Endodermal cell (in vitro differentiated cells): ENCODE results near the gene CPT1A. TPM values are rescaled to one million over a fixed set of nuclear protein-coding genes. Genes with fewer than 3 reads are reported as not detected.

Source experiments
- DNase-seq: peaks from one replicate; pipeline ENCODE4 v3.0.0-alpha.2; 2017
- H3K27ac ChIP-seq: 2 replicates; pipeline ENCODE4 v1.5.1; 2013; ENCODE audit warnings: mild to moderate bottlenecking, low read depth, low read length, moderate library complexity
- H3K27me3 ChIP-seq: 2 replicates; pipeline ENCODE4 v1.6.1; 2013; ENCODE audit warnings: mild to moderate bottlenecking, low read length, moderate library complexity; ENCODE audit not compliant: insufficient read depth, control insufficient read depth, poor library complexity, severe bottlenecking
- H3K36me3 ChIP-seq: 2 replicates; pipeline ENCODE4 v1.7.0; 2013; ENCODE audit warnings: mild to moderate bottlenecking, low read length, moderate library complexity; ENCODE audit not compliant: control insufficient read depth, insufficient read depth
- H3K4me1 ChIP-seq: one replicate; pipeline ENCODE4 v1.7.0; 2013; ENCODE audit warnings: low read length; ENCODE audit not compliant: control insufficient read depth, insufficient read depth
- H3K4me3 ChIP-seq: 2 replicates; pipeline ENCODE4 v1.5.1; 2013; ENCODE audit warnings: mild to moderate bottlenecking, low read length, moderate library complexity
- H3K9ac ChIP-seq: 2 replicates; pipeline ENCODE4 v1.6.1; 2013; ENCODE audit warnings: mild to moderate bottlenecking, low read length, moderate library complexity; ENCODE audit not compliant: poor library complexity, severe bottlenecking; ENCODE audit errors: extremely low read depth
- H3K9me3 ChIP-seq: 2 replicates; pipeline ENCODE4 v1.6.1; 2013; ENCODE audit warnings: mild to moderate bottlenecking, low read length, moderate library complexity; ENCODE audit not compliant: control insufficient read depth
- H3K27ac Mint-ChIP-seq: 2 replicates; pipeline ENCODE4 v1.8.0; 2020; ENCODE audit warnings: mixed read lengths
- H3K27me3 Mint-ChIP-seq: 2 replicates; pipeline ENCODE4 v1.8.0; 2021; ENCODE audit warnings: mild to moderate bottlenecking, mixed read lengths; ENCODE audit not compliant: insufficient read depth
- H3K36me3 Mint-ChIP-seq: 2 replicates; pipeline ENCODE4 v1.8.0; 2020; ENCODE audit warnings: low read depth, mixed read lengths
- H3K4me1 Mint-ChIP-seq: 2 replicates; pipeline ENCODE4 v1.8.0; 2020; ENCODE audit warnings: mixed read lengths
- H3K4me3 Mint-ChIP-seq: 2 replicates; pipeline ENCODE4 v1.8.0; 2020; ENCODE audit warnings: mild to moderate bottlenecking, moderate library complexity, mixed read lengths
- H3K9me3 Mint-ChIP-seq: 2 replicates; pipeline ENCODE4 v1.8.0; 2020; ENCODE audit warnings: mild to moderate bottlenecking, mixed read lengths
- WGBS, 2 experiments: methylation state at CpG; one replicate each; pipeline versions ENCODE4 v1.1.5 to v1.1.7; 2013; ENCODE audit warnings: missing lambda C conversion rate in 2 of 2, mixed read lengths in 1 of 2; ENCODE audit not compliant: insufficient coverage in 1 of 2, insufficient read length in 1 of 2; 5-methylcytosine and 5-hydroxymethylcytosine counted together
- total RNA-seq, 2 donors: library from RNA; stranded (reverse); fragmentation: NEBNext Ultra II Directional in 1 of 2; extraction: Animal tissue kit (Norgen Biotek cat#: 25700) in 1 of 2; gene quantifications; 2 replicates in 1 of 2; 3 replicates in 1 of 2; pipeline ENCODE4 v1.2.1, GENCODE V29; 2021
- TF ChIP-seq, protein P1 (sequence below): fragments of 200-600 bp; sonication (generic); conservative IDR thresholded peaks from 2 replicates; pipeline ENCODE4 v1.5.0; 2021; ENCODE audit warnings: antibody characterized with exemption, mild to moderate bottlenecking

Gene CPT1A
- total RNA-seq, 2 donors from 2014 or later = 3.3 to 7.3 TPM

DNA sequence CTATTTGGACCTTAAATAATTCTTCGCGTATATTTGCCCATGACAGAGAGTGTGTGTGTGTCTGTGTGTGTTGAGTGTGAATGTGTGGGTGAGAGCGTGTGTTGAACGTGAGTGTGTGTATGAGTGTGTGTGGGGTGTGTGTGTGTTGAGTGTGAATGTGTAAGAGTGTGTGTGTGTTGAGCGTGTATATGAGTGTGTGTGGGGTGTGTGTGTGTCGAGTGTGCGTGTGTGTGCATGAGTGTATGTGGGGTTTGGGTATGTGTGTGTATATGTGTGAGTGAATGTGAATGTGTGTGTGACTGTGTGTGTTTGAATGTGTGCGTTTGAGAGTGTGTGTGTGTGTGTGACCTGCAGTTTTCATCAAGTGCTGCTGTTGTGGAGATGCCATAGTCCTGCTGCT is 130.6 kb downstream of the CPT1A start:
- peaks cover 2% of the 10 kb centered on the region for H3K4me1 ChIP-seq
- Mint-ChIP-seq H3K9me3 (no peaks in the 10 kb centered on the region), H3K36me3 (no peaks in the 10 kb centered on the region), H3K27ac (no peak overlapping the region), H3K27me3 (no peaks in the 10 kb centered on the region), H3K4me1 (peaks cover 12% of the 10 kb centered on the region), H3K4me3 (no peak overlapping the region)
- WGBS, 2 experiments = 91 to 93% methylated on average over 6 to 8 of the region's 8 CpGs
- H3K4me3 ChIP-seq = no peak overlapping the region
- H3K9ac ChIP-seq = no peak overlapping the region
- no peaks in the 10 kb centered on the region for H3K27me3 ChIP-seq
- no peak overlapping the region for H3K27ac ChIP-seq
- H3K9me3 ChIP-seq = no peaks in the 10 kb centered on the region
- no peaks in the 10 kb centered on the region for H3K36me3 ChIP-seq
- no peak for DNase-seq
- TF ChIP-seq, protein P1, sequence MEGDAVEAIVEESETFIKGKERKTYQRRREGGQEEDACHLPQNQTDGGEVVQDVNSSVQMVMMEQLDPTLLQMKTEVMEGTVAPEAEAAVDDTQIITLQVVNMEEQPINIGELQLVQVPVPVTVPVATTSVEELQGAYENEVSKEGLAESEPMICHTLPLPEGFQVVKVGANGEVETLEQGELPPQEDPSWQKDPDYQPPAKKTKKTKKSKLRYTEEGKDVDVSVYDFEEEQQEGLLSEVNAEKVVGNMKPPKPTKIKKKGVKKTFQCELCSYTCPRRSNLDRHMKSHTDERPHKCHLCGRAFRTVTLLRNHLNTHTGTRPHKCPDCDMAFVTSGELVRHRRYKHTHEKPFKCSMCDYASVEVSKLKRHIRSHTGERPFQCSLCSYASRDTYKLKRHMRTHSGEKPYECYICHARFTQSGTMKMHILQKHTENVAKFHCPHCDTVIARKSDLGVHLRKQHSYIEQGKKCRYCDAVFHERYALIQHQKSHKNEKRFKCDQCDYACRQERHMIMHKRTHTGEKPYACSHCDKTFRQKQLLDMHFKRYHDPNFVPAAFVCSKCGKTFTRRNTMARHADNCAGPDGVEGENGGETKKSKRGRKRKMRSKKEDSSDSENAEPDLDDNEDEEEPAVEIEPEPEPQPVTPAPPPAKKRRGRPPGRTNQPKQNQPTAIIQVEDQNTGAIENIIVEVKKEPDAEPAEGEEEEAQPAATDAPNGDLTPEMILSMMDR = no peak

DNA sequence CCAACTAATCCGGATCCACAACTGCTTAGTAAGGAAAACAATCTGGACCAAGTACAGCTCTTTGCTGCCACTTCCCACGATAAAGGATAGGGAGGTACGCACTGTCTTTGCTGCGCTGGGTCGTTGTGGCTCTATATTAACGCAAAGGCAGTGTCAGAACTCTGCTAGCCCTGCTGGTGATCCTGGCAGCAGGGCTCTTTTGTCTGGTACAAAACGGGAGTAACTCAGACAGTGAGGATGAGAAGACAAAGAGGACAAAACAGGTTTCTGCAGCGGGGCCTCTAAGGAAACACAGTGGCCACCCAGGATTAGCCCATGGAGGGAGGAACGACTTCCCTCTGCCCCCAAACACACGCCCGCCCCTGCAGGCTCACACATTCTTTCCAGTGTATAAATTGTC is 131.3 kb downstream of the CPT1A start:
- TF ChIP-seq, protein P1 = no peak
- H3K4me1 Mint-ChIP-seq = peaks cover 12% of the 10 kb centered on the region

DNA sequence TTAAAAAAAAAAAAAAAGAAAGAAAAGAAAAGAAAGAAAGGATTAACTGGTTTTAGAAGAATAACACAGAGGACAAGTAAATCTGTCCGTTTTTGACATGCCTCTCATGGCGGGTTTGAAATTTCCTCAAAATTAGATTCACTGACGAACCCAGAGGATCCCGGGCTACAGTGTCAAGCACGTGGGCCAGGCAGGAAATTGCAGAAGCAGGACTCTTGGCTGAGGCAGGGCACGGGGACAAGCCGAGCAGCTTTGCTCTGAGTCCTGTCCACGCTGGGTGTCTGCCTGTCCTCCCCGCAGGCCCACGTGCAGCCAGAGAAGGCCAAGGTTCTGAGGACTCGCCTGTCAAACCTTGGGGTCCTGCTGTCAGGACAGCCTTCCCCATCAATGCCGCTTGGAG is 132.7 kb downstream of the CPT1A start:
- Histone ChIP-seq H3K9me3 (no peaks in the 10 kb centered on the region), H3K9ac (no peak overlapping the region), H3K4me3 (no peak overlapping the region), H3K36me3 (no peaks in the 10 kb centered on the region), H3K4me1 (no peaks in the 10 kb centered on the region), H3K27ac (no peak overlapping the region), H3K27me3 (no peaks in the 10 kb centered on the region)
- Mint-ChIP-seq H3K36me3 (no peaks in the 10 kb centered on the region), H3K27me3 (no peaks in the 10 kb centered on the region), H3K4me1 (peaks cover 14% of the 10 kb centered on the region), H3K9me3 (no peaks in the 10 kb centered on the region), H3K27ac (no peak overlapping the region), H3K4me3 (no peak overlapping the region)
- TF ChIP-seq, protein P1 = no peak
- no peak for DNase-seq
- 91 to 94% methylated on average over 11 to 12 of the region's 12 CpGs for WGBS, 2 experiments

More for the DNA sequence above, 131.3 kb downstream of the CPT1A start:
- peaks cover 2% of the 10 kb centered on the region for H3K4me1 ChIP-seq
- no peak overlapping the region for H3K4me3 Mint-ChIP-seq
- no peaks in the 10 kb centered on the region for H3K36me3 ChIP-seq
- H3K27me3 ChIP-seq = no peaks in the 10 kb centered on the region
- no peaks in the 10 kb centered on the region for H3K9me3 ChIP-seq
- no peaks in the 10 kb centered on the region for H3K27me3 Mint-ChIP-seq
- no peak for DNase-seq
- no peak overlapping the region for H3K4me3 ChIP-seq
- H3K27ac ChIP-seq = no peak overlapping the region
- H3K36me3 Mint-ChIP-seq = no peaks in the 10 kb centered on the region
- WGBS, 2 experiments = 66 to 84% methylated on average over 10 to 11 of the region's 11 CpGs
- no peaks in the 10 kb centered on the region for H3K9me3 Mint-ChIP-seq
- H3K9ac ChIP-seq = no peak overlapping the region
- no peak overlapping the region for H3K27ac Mint-ChIP-seq
